H9 (cell line): ENCODE results near the gene HRC. TPM values are rescaled to one million over a fixed set of nuclear protein-coding genes. Genes with fewer than 3 reads are reported as not detected.

Experiments
- DNase-seq: peaks from one replicate; pipeline ENCODE4 v3.0.0-alpha.2; 2017
- H2AFZ ChIP-seq: one replicate; pipeline ENCODE4 v1.6.1; 2013; ENCODE audit warnings: mild to moderate bottlenecking, low read length, control low read depth, moderate library complexity
- H2AK5ac ChIP-seq: 2 replicates; pipeline ENCODE4 v1.6.1; 2013; ENCODE audit warnings: low read length, control low read depth, mixed read lengths; ENCODE audit not compliant: insufficient read length
- H2BK120ac ChIP-seq: one replicate; pipeline ENCODE4 v1.6.1; 2013; ENCODE audit warnings: low read depth, mild to moderate bottlenecking, low read length, control low read depth, inconsistent platforms; ENCODE audit not compliant: poor library complexity, severe bottlenecking
- H2BK12ac ChIP-seq: 2 replicates; pipeline ENCODE4 v1.6.1; 2013; ENCODE audit warnings: low read length, control low read depth, mixed read lengths, low read depth; ENCODE audit not compliant: insufficient read length
- H2BK15ac ChIP-seq: 2 replicates; pipeline ENCODE4 v1.6.1; 2013; ENCODE audit warnings: low read depth, low read length, control low read depth
- H2BK20ac ChIP-seq: one replicate; pipeline ENCODE4 v1.6.1; 2013; ENCODE audit warnings: low read depth, mild to moderate bottlenecking, low read length, control low read depth, inconsistent platforms; ENCODE audit not compliant: poor library complexity, severe bottlenecking
- H2BK5ac ChIP-seq: 2 replicates; pipeline ENCODE4 v1.6.1; 2013; ENCODE audit warnings: low read length, control low read depth, mixed read lengths; ENCODE audit not compliant: insufficient read length
- H3K14ac ChIP-seq: 2 replicates; pipeline ENCODE4 v1.6.1; 2013; ENCODE audit warnings: low read length, control low read depth; ENCODE audit not compliant: insufficient read depth
- H3K18ac ChIP-seq: 2 replicates; pipeline ENCODE4 v1.6.1; 2013; ENCODE audit warnings: low read depth, mild to moderate bottlenecking, mixed read lengths, low read length, control low read depth; ENCODE audit not compliant: insufficient read length
- H3K23ac ChIP-seq: 2 replicates; pipeline ENCODE4 v1.6.1; 2013; ENCODE audit warnings: low read length, control low read depth, mixed read lengths, low read depth; ENCODE audit not compliant: insufficient read length
- H3K23me2 ChIP-seq: 2 replicates; pipeline ENCODE4 v1.6.1; 2013; ENCODE audit warnings: low read depth, mild to moderate bottlenecking, mixed read lengths, low read length, control low read depth; ENCODE audit not compliant: insufficient read length, poor library complexity, severe bottlenecking
- H3K27ac ChIP-seq: 2 replicates; pipeline ENCODE4 v1.5.1; 2013; ENCODE audit warnings: low read length, control low read depth, mixed read lengths, low read depth; ENCODE audit not compliant: insufficient read length
- H3K27me3 ChIP-seq: 2 replicates; pipeline ENCODE4 v1.6.1; 2013; ENCODE audit warnings: low read length, control low read depth, inconsistent platforms; ENCODE audit not compliant: insufficient read depth
- H3K4ac ChIP-seq: 2 replicates; pipeline ENCODE4 v1.6.1; 2013; ENCODE audit warnings: low read depth, mild to moderate bottlenecking, control low read depth, inconsistent platforms, low read length, moderate library complexity
- H3K4me1 ChIP-seq: 2 replicates; pipeline ENCODE4 v1.6.1; 2013; ENCODE audit warnings: low read length, control low read depth, inconsistent platforms; ENCODE audit not compliant: insufficient read depth
- H3K4me2 ChIP-seq: 2 replicates; pipeline ENCODE4 v1.6.1; 2013; ENCODE audit warnings: low read length, control low read depth, mixed read lengths; ENCODE audit not compliant: insufficient read length, insufficient read depth
- H3K56ac ChIP-seq: 2 replicates; pipeline ENCODE4 v1.6.1; 2013; ENCODE audit warnings: low read depth, mild to moderate bottlenecking, mixed read lengths, low read length, control low read depth; ENCODE audit not compliant: insufficient read length
- H3K79me1 ChIP-seq: 2 replicates; pipeline ENCODE4 v1.6.1; 2013; ENCODE audit warnings: low read depth, mild to moderate bottlenecking, moderate library complexity, low read length, control low read depth, inconsistent platforms; ENCODE audit not compliant: insufficient read depth, poor library complexity, severe bottlenecking
- H3K79me2 ChIP-seq: 2 replicates; pipeline ENCODE4 v1.6.1; 2013; ENCODE audit warnings: low read length, control low read depth, inconsistent platforms; ENCODE audit not compliant: insufficient read depth
- H3K9ac ChIP-seq: 2 replicates; pipeline ENCODE4 v1.6.1; 2013; ENCODE audit warnings: low read length, control low read depth, mixed read lengths; ENCODE audit not compliant: insufficient read length; ENCODE audit errors: extremely low read depth
- H3K9me3 ChIP-seq: one replicate; pipeline ENCODE4 v1.6.1; 2013; ENCODE audit warnings: low read depth, low read length, inconsistent platforms; ENCODE audit not compliant: control insufficient read depth
- H3T11ph ChIP-seq: one replicate; pipeline ENCODE4 v1.6.1; 2013; ENCODE audit warnings: mild to moderate bottlenecking, low read length, control low read depth, inconsistent platforms
- H4K20me1 ChIP-seq: one replicate; pipeline ENCODE4 v1.6.1; 2013; ENCODE audit not compliant: control insufficient read depth, insufficient read length, insufficient read depth
- H4K5ac ChIP-seq: 2 replicates; pipeline ENCODE4 v1.6.1; 2013; ENCODE audit warnings: low read depth, mild to moderate bottlenecking, mixed read lengths, low read length, control low read depth; ENCODE audit not compliant: insufficient read length
- H4K8ac ChIP-seq: replicated peaks from 2 replicates; pipeline ENCODE4 v1.6.1; 2013; ENCODE audit warnings: low read length, control low read depth, mixed read lengths, low read depth; ENCODE audit not compliant: insufficient read length
- H4K91ac ChIP-seq: 2 replicates; pipeline ENCODE4 v1.6.1; 2013; ENCODE audit warnings: low read depth, mild to moderate bottlenecking, moderate library complexity, mixed read lengths, low read length, control low read depth; ENCODE audit not compliant: insufficient read length
- H3K27ac Mint-ChIP-seq, 3 experiments: 2 replicates in 2 of 3; 3 replicates in 1 of 3; pipeline ENCODE4 v1.8.0; 2020 to 2021; ENCODE audit warnings: mixed read lengths in 3 of 3, mild to moderate bottlenecking in 1 of 3, moderate library complexity in 1 of 3
- H3K27me3 Mint-ChIP-seq: 2 replicates; pipeline ENCODE4 v1.8.0; 2021; ENCODE audit warnings: low read depth, mild to moderate bottlenecking, moderate library complexity, mixed read lengths
- H3K36me3 Mint-ChIP-seq, 3 experiments: 2 replicates in 2 of 3; 3 replicates in 1 of 3; pipeline ENCODE4 v1.8.0; 2020 to 2021; ENCODE audit warnings: low read depth in 3 of 3, mixed read lengths in 3 of 3; ENCODE audit not compliant: insufficient read depth in 1 of 3
- H3K4me1 Mint-ChIP-seq, 2 experiments: 2 replicates each; pipeline ENCODE4 v1.8.0; 2020; ENCODE audit warnings: mixed read lengths in 2 of 2
- H3K4me3 Mint-ChIP-seq, 2 experiments: 2 replicates in 1 of 2; 3 replicates in 1 of 2; pipeline ENCODE4 v1.8.0; 2020 to 2021; ENCODE audit warnings: mild to moderate bottlenecking in 2 of 2, mixed read lengths in 2 of 2, moderate library complexity in 1 of 2
- H3K9me3 Mint-ChIP-seq, 2 experiments: 2 replicates in 1 of 2; 3 replicates in 1 of 2; pipeline ENCODE4 v1.8.0; 2020; ENCODE audit warnings: mild to moderate bottlenecking in 2 of 2, mixed read lengths in 2 of 2, moderate library complexity in 1 of 2
- WGBS: extraction: QIAGEN DNeasy Blood & Tissue Kit; methylation state at CpG from one replicate; pipeline ENCODE4 v1.1.7; 2013; ENCODE audit warnings: missing lambda C conversion rate, low lambda C conversion rate, mixed read lengths; ENCODE audit not compliant: insufficient read length; ENCODE audit errors: extremely low coverage; 5-methylcytosine and 5-hydroxymethylcytosine counted together
- total RNA-seq: library from RNA; stranded (reverse); gene quantifications from 2 replicates; pipeline ENCODE4 v1.2.1, GENCODE V29; 2021
- TF ChIP-seq, protein P1 (sequence below): fragments of 200-600 bp; sonication (generic); conservative IDR thresholded peaks from 3 replicates; pipeline ENCODE4 v1.8.0; 2021; ENCODE audit warnings: antibody characterized with exemption, mild to moderate bottlenecking

Gene HRC
- total RNA-seq, 1 experiment from 2014 or later, result 1.8 TPM

DNA sequence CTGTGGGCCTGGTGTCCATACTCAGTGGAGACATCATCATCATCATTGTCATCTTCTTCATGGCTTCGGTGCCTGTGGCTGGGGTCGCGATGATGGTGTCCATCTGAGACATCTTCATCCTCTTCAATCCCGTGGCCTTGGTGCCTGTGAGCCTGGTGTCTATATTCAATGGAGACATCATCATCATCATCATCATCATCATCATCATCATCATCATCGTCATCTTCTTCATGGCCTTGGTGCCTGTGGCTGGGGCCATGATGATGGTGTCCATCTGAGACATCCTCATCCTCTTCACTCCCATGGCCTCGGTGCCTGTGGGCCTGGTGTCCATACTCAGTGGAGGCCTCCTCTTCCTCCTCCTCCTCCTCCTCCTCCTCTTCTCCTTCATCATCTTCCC, 917 bp downstream of the HRC start:
- no peak overlapping the region for H4K91ac ChIP-seq
- no peak for DNase-seq
- H3K79me2 ChIP-seq, result no peaks in the 10 kb centered on the region
- no peak overlapping the region for H2AK5ac ChIP-seq
- no peak overlapping the region for H2BK20ac ChIP-seq
- WGBS, result no CpG with 5 or more reads among the region's 6 CpGs
- H4K8ac ChIP-seq, result no peak overlapping the region
- no peak overlapping the region for H2BK120ac ChIP-seq
- H3K27me3 Mint-ChIP-seq, result peaks cover 54% of the 10 kb centered on the region
- peaks cover 20 to 50% of the 10 kb centered on the region in 2 experiments for H3K4me1 Mint-ChIP-seq
- peaks cover 27% of the 10 kb centered on the region for H3K23me2 ChIP-seq
- no peak overlapping the region for H3K56ac ChIP-seq
- peaks cover 0 to 10% (median 0%) of the 10 kb centered on the region in 3 experiments; a peak in 3 of 7 replicates for H3K36me3 Mint-ChIP-seq
- no peak overlapping the region for H2AFZ ChIP-seq
- H2BK12ac ChIP-seq, result no peak overlapping the region
- H3K14ac ChIP-seq, result no peak overlapping the region
- TF ChIP-seq, protein P1, sequence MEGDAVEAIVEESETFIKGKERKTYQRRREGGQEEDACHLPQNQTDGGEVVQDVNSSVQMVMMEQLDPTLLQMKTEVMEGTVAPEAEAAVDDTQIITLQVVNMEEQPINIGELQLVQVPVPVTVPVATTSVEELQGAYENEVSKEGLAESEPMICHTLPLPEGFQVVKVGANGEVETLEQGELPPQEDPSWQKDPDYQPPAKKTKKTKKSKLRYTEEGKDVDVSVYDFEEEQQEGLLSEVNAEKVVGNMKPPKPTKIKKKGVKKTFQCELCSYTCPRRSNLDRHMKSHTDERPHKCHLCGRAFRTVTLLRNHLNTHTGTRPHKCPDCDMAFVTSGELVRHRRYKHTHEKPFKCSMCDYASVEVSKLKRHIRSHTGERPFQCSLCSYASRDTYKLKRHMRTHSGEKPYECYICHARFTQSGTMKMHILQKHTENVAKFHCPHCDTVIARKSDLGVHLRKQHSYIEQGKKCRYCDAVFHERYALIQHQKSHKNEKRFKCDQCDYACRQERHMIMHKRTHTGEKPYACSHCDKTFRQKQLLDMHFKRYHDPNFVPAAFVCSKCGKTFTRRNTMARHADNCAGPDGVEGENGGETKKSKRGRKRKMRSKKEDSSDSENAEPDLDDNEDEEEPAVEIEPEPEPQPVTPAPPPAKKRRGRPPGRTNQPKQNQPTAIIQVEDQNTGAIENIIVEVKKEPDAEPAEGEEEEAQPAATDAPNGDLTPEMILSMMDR, result no peak
- H3K18ac ChIP-seq, result no peak overlapping the region
- H3K9me3 Mint-ChIP-seq, result peaks cover 0 to 6% of the 10 kb centered on the region in 2 experiments; a peak in 3 of 5 replicates
- H3K79me1 ChIP-seq, result no peaks in the 10 kb centered on the region
- H2BK15ac ChIP-seq, result no peak overlapping the region
- H3T11ph ChIP-seq, result no peak overlapping the region
- no peaks in the 10 kb centered on the region; the same call in 1 of the 2 replicates for H3K27me3 ChIP-seq
- H3K27ac ChIP-seq, result no peak overlapping the region
- H4K20me1 ChIP-seq, result no peaks in the 10 kb centered on the region
- H4K5ac ChIP-seq, result no peak overlapping the region
- H3K27ac Mint-ChIP-seq, result no peak overlapping the region
- H3K4me2 ChIP-seq, result no peak overlapping the region
- no peak overlapping the region for H3K9ac ChIP-seq
- H3K4me3 Mint-ChIP-seq, result no peak overlapping the region
- peaks cover 7% of the 10 kb centered on the region; the same call in 1 of the 2 replicates for H3K4me1 ChIP-seq
- no peaks in the 10 kb centered on the region for H3K9me3 ChIP-seq
- H3K4ac ChIP-seq, result no peak overlapping the region
- no peak overlapping the region for H3K23ac ChIP-seq
- no peak overlapping the region for H2BK5ac ChIP-seq
